Endometrium (tissue), 2 donors: Measurements from ENCODE around the gene IVNS1ABP.
A peak's percentile ranks its signal among the peaks of the same experiment; 100 is the strongest.
"Not testable (repeated sequence)": the region's sequence is repeated elsewhere in the genome, so short reads cannot be mapped to it uniquely, and the experiment has no call there.

Experiments
- FAIRE-seq: peaks from 2 replicates; lab custom pipeline; 2012; peaks lifted over from hg19 to GRCh38; lab: Jason Lieb, UNC
- donor health status: control.
- donor health status: control.

IVNS1ABP gene

DNA sequence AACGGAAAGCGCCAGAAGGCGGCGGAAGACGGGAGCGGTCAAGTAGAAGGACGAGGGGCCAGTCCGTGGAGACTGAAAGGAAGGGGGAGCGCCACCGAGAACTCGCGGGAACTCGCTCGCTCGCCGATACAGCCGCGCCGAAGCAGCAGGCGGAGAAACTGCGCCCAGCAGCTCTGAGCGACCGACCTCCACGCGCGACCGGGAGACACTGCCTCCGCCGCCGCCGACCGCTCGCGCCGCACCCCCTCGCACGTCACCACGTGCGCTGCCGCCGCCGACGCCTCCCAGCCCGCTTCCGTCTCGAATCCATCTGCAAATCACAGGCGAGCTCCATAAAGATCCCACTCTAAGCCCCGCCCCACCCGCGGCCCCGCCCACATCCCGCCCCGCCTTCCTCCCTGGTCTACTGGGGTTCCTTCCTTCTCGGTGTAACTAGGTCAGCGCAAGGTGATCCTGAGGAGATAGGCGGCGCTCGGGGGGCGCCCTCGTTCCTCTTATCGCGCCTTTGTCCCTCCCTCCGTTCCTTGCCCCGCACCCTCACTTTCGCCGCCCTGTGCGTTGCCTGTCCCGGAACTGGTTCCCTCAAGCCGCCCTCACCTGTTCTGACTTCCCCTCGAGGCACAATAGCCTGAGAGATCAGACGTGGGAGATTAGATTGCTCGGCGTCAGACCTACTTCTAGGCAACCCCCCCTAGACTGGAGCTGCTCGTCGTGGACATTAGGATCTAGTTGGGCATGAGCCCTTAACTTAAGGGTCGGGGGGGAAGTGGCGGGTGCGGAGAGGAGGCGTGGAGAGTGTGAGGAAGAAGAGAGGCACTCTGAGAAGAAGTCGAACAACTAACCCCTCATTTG lies at the start of gene IVNS1ABP:
TSS of gene IVNS1ABP (minus strand) at position 210 of the 852 bp plus-strand sequence. CDS start 7,750 bp downstream, outside the sequence.
- FAIRE-seq, result no peak

DNA sequence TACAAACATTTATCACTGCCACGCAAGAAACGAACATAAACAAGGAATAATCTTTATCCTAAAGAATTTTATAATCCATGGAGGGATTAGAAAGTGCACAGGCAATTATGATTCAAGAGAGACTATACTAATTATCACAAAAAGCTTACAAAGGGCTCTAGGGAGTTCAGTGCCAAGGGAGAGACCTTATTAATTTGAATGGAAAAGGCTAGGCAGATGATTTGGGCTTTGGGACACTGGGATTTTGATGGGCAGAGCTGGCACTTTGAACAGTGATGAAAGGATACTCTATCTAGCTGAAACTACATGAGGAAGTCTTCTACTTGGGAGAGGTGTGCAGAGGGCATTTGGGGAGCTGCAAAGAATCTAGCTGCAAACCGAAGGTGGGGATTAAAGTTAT lies 48.9 kb upstream of the IVNS1ABP start:
- FAIRE-seq, result no peak

DNA sequence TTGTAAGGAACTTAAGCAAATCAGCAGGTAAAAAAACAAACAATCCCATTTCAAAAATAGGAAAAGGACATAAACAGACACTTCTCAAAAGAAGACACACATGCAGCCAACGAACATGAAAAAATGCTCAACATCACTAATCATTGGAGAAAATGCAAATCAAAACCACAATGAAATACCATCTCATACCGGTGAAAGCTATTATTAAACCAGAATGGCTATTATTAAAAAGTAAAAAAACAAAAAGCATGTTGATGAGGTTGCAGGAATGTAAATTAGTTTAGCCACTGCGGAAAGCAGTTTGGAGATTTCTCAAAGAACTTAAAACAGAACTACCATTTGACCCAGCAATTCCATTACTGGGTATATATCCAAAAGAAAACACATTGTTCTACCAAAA lies 47.5 kb upstream of the IVNS1ABP start:
- not testable (repeated sequence) for FAIRE-seq

DNA sequence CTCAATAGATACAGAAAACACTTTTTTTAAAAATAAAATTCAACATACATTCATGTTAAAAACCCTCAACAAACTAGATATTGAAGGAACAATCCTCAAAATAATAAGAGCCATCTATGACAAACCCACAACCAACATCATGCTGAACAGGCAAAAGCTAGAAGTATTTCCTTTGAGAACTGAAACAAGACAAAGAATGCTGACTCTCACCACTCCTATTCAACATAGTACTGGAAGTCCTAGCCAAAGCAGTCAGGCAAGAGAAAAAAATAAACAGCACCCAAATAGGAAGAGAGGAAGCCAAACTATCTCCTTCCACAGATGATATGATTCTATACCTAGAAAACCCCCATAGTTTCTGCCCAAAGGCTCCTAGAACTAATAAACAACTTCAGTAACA lies 46.2 kb upstream of the IVNS1ABP start:
- no peak for FAIRE-seq

DNA sequence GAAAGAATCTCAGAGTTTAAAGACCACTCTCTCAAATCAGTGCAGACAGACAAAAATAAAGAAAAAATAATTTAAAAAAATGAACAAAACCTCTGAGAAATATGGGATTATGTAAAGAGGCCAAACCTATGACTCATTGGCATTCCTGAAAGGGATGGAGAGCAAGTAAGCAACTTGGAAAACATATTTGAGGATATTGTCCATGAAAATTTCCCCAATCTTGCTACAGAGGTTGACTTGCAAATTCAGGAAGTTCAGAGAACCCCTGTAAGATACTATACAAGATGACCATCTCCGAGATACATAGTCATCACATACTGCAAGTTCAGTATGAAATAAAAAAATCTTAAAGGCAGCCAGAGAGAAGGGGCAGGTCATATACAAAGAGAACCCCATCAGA lies 43.7 kb upstream of the IVNS1ABP start:
- FAIRE-seq, result no peak

DNA sequence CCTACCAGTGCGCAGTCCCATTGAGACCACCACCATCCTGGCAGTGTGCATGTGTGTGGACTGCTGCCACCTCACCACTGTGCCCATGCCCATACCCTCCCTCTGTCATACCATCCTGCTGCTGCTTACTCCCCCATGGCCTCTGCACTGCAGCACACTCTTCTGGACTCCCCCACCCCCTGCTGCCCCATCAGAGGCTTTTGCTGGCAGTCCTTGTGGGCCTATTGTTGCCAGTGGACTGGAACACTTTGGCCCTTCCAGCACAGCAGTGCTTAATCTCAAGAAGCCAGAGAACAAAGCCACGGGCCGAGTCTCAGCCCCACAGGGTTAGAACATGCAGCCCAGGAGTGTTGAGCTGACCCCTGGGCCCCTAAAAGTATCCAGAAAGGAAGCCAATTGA lies 41.9 kb upstream of the IVNS1ABP start:
- FAIRE-seq, result no peak

DNA sequence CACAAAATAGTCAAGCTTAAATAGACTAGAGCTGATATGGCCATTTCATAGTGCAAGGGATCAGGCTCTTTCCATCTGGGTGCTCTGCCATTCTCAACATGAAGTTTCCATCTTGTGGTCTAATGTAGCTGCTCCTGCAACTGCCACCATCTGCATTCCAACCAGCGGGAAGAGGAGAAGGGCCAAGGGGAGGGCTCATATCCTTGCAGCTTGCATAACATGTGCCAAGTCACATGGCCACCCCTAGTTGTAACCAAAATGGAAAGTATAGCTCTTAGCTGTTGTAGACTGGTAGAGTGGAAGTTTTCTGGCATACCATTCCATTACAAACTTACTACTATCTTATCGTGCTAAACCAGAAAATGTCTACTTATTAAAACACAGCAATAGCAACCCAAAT lies 38.9 kb upstream of the IVNS1ABP start:
- no peak for FAIRE-seq

DNA sequence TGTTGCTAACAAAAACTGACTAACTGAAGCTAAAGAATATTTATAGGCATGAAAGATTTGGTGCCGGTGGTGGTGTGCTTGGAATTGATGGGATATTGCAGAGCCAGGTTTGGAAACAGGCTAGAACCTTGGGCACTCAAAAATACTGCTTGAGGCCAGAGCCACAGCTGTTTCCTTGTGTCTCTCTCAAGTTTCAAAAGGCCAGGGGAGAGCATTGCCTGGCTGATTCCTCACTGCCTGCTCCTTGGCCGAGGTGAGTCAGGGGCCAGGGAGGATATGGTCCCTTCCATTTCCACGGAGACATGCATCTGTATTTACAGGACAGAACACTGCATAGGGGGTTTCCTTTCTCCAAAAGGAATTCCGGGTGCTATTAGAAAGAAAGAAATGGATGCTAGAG lies 36.1 kb upstream of the IVNS1ABP start:
- FAIRE-seq, result no peak

DNA sequence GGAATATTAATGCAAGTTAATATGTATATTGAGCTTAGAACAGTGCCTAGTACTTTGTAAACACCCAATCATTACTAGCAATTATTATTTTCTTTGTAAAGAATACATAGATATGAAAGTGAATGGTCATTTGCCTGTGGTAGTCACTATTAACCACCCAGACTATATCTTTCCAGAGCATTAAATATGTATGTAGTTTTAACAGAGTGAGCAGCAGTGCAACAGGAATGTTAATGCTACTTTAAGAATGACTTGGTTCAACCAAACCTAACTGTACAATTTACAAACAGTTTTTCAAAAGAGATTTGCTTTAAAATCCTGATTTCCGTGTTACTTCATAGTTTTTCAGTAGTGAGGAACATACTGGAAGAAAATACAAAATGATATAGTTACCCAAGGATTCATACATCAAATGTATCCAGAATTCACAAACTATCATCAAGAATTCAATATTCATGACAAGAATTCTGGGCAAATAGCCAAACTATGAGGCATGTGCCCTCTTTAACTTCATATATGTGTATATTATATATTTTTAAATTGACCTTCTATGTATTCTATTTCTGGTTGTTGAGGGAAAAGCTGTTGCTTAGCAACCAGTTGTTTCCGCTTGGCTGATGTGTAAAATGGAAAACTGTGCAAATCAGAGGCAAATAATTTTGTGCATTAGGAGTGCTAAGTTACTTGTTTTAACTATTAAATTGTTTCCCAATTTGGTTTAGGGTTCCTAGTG lies 34.9 kb upstream of the IVNS1ABP start:
- no peak for FAIRE-seq

DNA sequence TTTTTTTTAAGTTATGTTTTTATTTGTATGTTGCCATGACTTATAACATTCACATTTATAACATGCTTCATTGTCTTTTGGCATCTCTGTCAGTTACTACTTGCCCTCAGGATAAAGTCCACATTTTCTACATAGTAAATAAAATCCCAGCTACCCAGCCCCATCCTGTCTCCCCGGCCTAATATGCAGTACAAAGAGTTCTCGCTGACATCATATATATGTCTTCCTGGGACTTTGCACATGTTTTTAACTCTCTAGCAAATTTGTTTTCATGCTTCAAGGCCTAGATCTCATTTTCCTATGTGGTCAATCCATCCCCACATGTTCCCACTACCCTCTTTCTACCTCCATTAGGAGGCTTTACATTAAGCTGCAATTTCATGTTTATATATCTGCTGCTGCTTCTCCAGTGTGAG lies 33.0 kb upstream of the IVNS1ABP start:
- no peak for FAIRE-seq

DNA sequence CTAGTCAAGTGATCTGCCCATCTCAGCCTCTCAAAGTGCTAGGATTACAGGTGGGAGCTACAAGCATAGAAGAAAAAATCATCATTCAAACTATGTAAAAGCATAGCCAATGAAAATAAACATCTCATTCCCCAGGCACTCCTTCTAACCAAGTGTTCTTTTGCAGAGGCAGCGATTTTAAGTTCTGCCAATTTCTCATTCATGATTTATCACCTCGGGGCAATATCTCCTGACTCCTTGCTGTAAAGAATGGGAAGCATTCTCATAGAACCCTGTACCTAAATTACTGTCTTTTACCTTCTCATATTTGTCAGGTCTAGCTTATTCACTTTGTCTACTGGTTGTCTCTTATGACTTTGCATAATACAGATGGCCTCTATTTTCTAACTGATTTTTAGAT lies 32.5 kb upstream of the IVNS1ABP start:
- no peak for FAIRE-seq

DNA sequence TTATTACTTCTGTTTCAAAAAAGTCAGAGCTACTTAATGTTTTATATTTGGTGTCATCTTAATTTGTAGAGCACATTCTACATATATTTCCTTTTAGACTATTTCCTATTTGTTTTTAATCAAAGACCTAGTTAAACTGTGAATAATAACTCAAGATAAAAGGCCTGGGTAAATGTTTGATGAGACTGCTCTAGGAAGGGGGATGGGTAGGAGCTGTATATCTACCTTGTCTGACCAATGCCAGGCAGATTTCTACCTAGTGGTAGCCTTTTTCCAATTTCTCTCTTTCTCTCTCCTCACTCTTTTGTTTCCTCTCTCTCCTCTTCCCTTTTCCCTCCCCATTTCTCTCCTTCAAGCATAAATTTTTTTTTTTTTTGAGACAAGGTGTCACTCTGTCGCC lies 31.9 kb upstream of the IVNS1ABP start:
- no peak for FAIRE-seq

DNA sequence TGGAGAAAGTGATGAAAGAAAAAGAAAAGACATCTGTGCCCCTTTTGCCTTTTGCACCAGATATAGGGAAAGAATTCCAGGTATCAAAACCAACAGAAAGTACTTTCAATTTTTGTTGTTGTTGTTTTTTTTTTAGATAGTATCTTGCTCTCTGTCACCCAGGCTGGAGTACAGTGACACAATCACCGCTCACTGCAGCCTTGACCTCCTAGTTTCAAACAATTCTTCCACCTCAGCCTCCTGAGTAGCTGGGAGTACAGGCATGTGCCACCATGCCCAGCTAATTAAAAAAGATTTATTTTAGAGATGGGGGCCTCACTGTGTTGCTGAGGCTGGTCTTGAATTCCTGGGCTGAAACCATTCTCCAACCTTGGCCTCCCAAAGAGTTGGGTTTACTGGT lies 31.3 kb upstream of the IVNS1ABP start:
- no peak for FAIRE-seq

DNA sequence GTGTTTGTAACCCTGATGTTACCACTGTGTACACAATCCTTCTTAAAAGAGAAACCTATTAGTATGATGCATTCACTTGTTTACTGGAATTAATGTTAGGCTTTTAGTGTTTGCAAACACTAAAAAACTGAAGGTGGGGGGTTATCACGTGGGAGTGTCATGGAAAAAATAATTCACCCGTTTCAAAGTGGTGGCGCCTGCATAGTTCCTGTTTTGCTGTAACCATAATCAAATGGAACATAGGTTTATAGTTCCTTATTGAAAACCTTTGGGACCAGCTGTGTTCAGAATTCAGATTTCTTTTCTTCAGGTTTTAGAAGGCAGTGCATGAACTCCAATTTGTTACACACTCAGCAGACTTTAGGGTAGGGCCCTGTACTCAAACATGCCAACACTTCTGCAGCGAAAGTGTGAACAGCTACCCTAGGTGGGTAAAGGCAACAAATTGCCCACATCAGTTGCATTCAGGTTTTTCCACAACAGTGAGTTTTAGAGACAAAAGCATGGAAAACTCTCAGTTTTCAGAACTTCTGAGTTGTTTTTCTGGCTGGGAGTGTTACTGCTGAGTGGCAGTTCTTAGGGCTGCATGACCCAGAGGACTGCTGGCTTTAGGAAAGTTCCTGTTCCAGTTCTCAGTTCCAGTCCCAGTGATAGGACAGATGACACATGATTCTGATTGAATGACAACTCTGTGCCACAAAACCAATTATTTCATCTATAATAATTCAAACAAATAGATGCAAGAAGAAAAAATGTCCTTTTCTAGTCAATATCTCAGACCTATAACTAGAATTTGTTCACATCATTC lies 29.1 kb upstream of the IVNS1ABP start:
- FAIRE-seq, result no peak

DNA sequence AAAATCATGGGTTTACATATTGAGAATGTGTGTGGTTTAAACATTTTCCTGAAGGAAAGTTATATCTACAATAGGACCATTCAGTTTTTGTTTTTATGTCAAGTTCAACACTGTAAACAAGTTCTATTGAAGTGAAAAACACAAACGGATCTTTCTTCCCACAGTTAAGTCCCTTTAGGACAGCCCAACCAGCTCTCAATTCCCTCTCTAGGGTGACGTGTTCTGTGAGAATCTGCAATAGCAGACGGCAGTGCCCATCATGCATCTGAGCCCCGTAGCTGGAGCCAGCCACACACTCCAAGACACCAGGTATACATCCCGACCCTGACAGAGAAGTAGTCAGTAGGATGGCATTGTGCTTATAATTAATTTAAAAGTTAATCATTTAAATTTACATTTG lies 26.3 kb upstream of the IVNS1ABP start:
- FAIRE-seq, result no peak

DNA sequence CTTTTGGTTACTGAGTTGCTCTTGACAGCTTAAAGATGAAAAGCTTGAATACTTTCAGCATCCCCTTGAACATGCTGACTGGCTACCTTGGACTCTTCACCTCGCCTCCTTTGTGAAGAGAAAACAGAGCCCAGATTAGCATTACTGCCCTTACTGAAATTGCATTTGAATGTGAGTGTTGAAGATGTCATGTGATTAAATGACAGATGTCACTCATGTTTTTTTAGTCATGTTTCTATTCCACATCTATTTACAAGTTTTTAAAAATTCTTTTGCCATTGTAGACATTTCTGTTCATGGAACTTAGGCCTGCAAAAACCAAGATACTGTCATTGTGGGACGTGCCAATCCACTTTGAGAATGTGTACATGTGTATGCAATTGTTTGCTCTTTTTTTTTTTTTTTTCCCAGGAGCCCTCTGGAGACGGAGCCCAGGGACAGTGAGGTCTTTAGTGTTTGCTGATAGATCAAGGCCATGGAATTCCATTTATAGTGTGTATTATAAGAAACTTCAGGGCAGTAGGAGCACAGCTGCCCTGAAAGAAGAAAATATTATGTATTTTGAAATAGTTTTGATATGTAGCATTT lies 25.7 kb upstream of the IVNS1ABP start:
- FAIRE-seq, result peak; percentile 74

DNA sequence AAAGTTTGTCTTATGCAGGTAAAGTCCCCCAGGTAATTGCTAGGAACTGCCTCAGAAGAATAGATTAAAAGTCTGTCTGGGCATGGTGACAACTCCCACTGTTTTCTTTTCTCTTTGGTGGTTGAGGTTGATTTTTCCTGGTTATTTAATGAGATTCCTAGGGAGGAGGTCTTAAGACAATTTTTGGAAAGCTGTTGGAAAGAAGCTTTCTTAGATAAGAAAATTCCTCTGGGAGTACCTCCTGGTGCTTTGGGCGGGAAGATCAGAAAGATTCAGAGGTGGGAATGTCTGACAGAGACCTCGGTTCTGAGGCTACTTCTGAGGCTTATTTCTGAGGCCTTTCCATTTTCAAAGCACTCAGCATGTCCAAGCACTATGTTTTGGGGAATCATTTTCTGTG lies 25.0 kb upstream of the IVNS1ABP start:
- no peak for FAIRE-seq

DNA sequence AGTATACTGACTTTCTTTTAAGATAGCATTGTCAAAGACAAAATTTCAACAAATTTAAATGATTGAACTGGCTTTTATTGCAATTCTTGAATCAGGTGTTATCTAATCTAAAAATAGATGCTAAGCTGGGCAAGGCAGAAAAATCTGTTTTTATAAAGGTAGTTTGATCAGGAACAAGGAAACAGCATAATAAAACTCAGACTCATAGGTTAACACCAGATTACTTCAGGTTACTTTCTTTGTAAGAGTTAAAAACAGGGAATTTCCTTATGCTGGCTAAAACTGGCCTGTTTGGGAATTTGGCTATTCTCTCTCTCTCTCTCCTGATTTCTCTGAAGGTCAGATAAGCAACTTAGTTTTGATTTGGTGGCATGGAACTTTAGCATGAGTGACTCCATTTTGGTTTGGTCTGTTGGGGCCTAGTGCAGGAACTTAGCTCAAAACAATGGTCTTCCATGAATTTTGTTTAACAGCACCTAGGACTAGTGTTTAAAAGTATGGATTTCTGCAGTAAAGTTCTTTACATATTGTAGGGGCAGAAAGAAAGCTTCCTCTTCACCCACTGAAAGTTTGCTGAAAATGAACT lies 24.2 kb upstream of the IVNS1ABP start:
- no peak for FAIRE-seq

DNA sequence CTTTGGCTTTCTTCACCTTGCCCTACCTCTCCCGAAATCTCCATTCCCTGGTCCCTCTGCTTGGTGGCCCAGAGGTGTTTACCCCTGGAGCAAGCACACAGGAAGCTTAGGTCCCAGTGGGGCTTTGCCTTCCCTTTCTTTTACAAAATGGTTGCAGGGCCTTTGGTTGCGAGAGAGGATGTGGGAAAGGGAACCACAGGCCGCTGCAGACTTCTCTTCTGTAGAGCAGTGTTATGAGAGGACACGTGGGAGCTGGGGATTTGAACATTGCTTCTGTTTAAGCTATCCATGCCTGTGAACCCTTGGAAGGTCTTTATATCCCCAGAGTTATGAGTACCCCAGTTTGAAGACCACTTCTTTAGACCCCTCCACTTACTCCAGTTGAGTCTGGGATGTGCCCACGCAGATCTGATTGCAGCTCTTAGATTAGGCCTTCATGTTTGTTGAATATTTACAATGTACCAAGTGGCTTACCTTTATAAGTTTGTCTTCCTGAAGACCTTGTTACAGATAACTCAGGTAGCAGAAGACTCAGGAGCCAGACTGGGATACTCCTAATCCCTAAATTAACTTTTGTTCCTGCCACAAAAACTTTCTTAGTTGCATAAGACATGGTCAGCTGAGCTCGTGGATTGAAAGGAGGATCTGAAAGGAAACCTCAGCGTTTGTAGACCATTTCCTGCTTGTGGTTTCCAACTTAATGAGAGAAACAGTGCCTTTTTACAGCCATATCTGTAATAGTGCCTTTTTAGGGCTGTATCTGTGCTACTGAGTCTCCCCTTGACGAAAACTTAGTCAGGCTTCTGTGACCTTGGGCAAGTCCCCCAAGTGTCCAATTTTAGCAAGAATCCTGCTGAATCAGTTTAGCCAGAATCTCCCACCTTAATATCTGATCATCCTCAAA lies 21.9 kb upstream of the IVNS1ABP start:
- no peak for FAIRE-seq

DNA sequence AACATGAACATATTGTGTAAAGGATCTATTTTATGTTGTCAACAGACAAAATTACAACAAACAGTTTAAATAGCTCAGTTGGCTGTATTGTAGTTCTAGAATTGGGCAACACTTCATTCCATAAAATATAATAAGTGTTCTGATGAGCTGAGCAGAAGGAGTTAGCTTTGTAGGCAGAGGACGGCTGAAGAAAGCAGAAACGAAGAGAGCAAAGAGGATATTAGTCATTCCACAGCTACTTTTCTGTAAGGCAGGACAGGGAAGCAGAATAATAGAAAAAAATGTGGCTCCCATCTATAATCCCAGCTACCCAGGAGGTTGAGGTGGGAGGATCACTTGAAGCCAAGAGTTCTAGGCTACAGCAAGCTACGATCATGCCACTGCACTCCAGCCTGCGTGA lies 20.2 kb upstream of the IVNS1ABP start:
- FAIRE-seq, result no peak

DNA sequence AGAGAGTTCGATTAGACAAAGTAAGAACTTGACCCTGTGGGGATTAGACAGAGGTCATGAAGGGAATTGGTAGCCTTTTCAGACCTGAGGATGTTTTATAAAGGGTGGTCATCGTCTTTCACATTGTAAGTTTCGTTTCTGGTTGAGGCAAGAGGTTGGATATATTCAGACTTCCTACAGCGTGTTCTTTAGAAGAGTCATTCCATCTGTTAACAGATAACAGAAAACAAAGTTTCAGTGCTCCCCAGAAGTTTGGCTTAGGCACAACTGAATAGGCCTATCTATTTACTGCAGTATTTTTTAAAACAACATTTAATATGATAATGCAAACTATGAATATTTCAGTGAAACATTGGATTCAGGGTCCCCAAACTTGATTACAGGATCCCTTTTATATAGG lies 17.1 kb upstream of the IVNS1ABP start:
- FAIRE-seq, result no peak
